Measurements from ENCODE around the gene MYO6. TPM values are rescaled to one million over a fixed set of nuclear protein-coding genes. Genes with fewer than 3 reads are reported as not detected.

The MYO6 gene
- total and polyA plus RNA-seq, 2 of the 4 experiments (the other 2 are of a cell fraction) = 6.1 to 6.8 TPM

- POLR2A ChIA-PET (ENCODE audit: unreplicated experiment) = no interaction called here
- BruUV-seq (replicated peaks) = no TSS peak
- Histone ChIP-seq H2BK20ac (ENCODE audit: low read depth, low read length) (no peak overlapping the region), H3K4me3 (ENCODE audit: insufficient read depth, low read depth, low read length) (no peak overlapping the region), H3K14ac (replicated peaks; ENCODE audit: low read depth, low read length) (no peak overlapping the region), H2AK9ac (replicated peaks; ENCODE audit: low read depth, low read length, poor library complexity) (no peak overlapping the region), H3K27ac (ENCODE audit: insufficient read depth, low read length) (no peak overlapping the region), H3K36me3 (ENCODE audit: control insufficient read depth, insufficient read depth, low read length) (no peaks in the 10 kb centered on the region), H4K5ac (ENCODE audit: low read depth, low read length) (no peak overlapping the region), H4K20me1 (ENCODE audit: insufficient read depth, low read length) (no peaks in the 10 kb centered on the region; the same call in 1 of the 2 replicates), H3K23ac (ENCODE audit: low read depth, low read length) (no peak overlapping the region), H3K4me1 (ENCODE audit: control insufficient read depth, insufficient read depth, low read length) (no peaks in the 10 kb centered on the region), H3K9me3 (ENCODE audit: control insufficient read depth, insufficient read depth, low read length) (0 out of 2 replicates have a peak, but pooled peaks cover 2% of the 10 kb centered on the region), H3K79me1 (ENCODE audit: low read depth in 1 of 2, low read length in 2 of 2) (peaks cover 0 to 5% of the 10 kb centered on the region in 2 experiments; a peak in 2 of 4 replicates), H2AFZ (replicated peaks; ENCODE audit: low read length, poor library complexity) (no peak overlapping the region), H4K8ac (ENCODE audit: low read depth in 2 of 2, low read length in 2 of 2) (no peak overlapping the region), H2BK15ac (ENCODE audit: low read depth, low read length) (no peak overlapping the region), H3K4me2 (ENCODE audit: low read depth, low read length) (no peak overlapping the region), H3K18ac (ENCODE audit: low read depth, low read length) (no peak overlapping the region), H3K9me1 (ENCODE audit: insufficient read depth, low read length) (no peaks in the 10 kb centered on the region), H2AK5ac (ENCODE audit: low read depth, low read length) (no peak overlapping the region), H3K4ac (ENCODE audit: low read depth, low read length) (no peak overlapping the region), H3K27me3 (ENCODE audit: control insufficient read depth, insufficient read depth, low read length) (no peaks in the 10 kb centered on the region), H3K9ac (ENCODE audit: low read depth, low read length) (no peak overlapping the region), H3K56ac (ENCODE audit: extremely low read depth, insufficient read depth, low read length) (no peak overlapping the region), H2BK5ac (ENCODE audit: low read depth, low read length, poor library complexity, severe bottlenecking) (no peak overlapping the region), H2BK120ac (ENCODE audit: low read depth, low read length) (no peak overlapping the region), H4K91ac (ENCODE audit: insufficient read depth, low read depth, low read length) (no peak overlapping the region)
- dilution Hi-C loops (cut with HindIII; ENCODE audit: low sequenced_read_pairs, unreplicated experiment) (no loop called here), in situ Hi-C loops (cut with MboI; ENCODE audit: low sequenced_read_pairs) (no loop called here), intact Hi-C loops (cut with micrococcal nuclease) (no loop called here)
- no peak for TF ChIP-seq USF2 (IDR thresholded peaks at IDR 0.05; ENCODE audit: low read depth, low read length)
- TF ChIP-seq MAZ (IDR thresholded peaks at IDR 0.05; ENCODE audit: borderline replicate concordance, low read depth, low read length) = no peak
- no peak for TF ChIP-seq RAD21 (IDR thresholded peaks at IDR 0.05; ENCODE audit: low read length)
- TF ChIP-seq CHD1 (IDR thresholded peaks at IDR 0.05; ENCODE audit: low read depth, low read length) = no peak
- TF ChIP-seq MXI1 (IDR thresholded peaks at IDR 0.05; ENCODE audit: borderline replicate concordance, low read depth, low read length) = no peak
- no peak for TF ChIP-seq POLR2A (IDR thresholded peaks at IDR 0.05; ENCODE audit: low read depth, low read length)
- no peak for TF ChIP-seq BHLHE40 (IDR thresholded peaks at IDR 0.05; ENCODE audit: low read depth, low read length)
- no peak for TF ChIP-seq ELK1 (IDR thresholded peaks at IDR 0.05; ENCODE audit: borderline replicate concordance, low read depth, low read length)
- TF ChIP-seq FOS (IDR thresholded peaks at IDR 0.05; ENCODE audit: low read depth, low read length) = no peak
- no peak for TF ChIP-seq CTCF (conservative IDR thresholded peaks at IDR 0.05; ENCODE audit: low read depth, low read length)
- no peak for TF ChIP-seq CEBPB (IDR thresholded peaks at IDR 0.05; ENCODE audit: low read depth, low read length)
- TF ChIP-seq RFX5 (IDR thresholded peaks at IDR 0.05; ENCODE audit: low read depth, low read length) = no peak
- no peak for TF ChIP-seq RCOR1 (IDR thresholded peaks at IDR 0.05; ENCODE audit: insufficient replicate concordance, low read length)
- CTCF ChIA-PET = no interaction called here
- ATAC-seq (ENCODE audit: low read depth) = no peak
- no peak for DNase-seq
These were observed 59.5 kb downstream of the MYO6 start for GRCh38 chr6:75808507-75808906.

Data from IMR-90 (cell line).